CD1c-positive myeloid dendritic cell (primary cell): ENCODE results near the gene DAP3.

Experiments
- DNase-seq: peaks from one replicate; pipeline ENCODE4 v3.0.0-alpha.2; 2016; ENCODE audit errors: extremely low spot score

DAP3 gene

GRCh38 chr1:155773221-155773620 is 84.3 kb downstream of the DAP3 start:
- no peak for DNase-seq

GRCh38 chr1:155776414-155776813 is 87.5 kb downstream of the DAP3 start:
- DNase-seq: peak; percentile 7

- no peak for DNase-seq
Observed at GRCh38 chr1:155777582-155777981, 88.7 kb downstream of the DAP3 start.
